ENCODE measurements around the gene CBY2.
"Not testable (repeated sequence)": the region's sequence is repeated elsewhere in the genome, so short reads cannot be mapped to it uniquely, and the experiment has no call there.

CBY2 gene, protein sequence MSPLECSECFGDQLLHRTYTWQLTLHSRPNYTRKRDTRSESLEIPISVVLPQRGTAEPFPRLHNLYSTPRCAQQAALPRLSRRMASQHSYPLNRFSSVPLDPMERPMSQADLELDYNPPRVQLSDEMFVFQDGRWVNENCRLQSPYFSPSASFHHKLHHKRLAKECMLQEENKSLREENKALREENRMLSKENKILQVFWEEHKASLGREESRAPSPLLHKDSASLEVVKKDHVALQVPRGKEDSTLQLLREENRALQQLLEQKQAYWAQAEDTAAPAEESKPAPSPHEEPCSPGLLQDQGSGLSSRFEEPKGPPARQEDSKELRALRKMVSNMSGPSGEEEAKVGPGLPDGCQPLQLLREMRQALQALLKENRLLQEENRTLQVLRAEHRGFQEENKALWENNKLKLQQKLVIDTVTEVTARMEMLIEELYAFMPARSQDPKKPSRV

DNA sequence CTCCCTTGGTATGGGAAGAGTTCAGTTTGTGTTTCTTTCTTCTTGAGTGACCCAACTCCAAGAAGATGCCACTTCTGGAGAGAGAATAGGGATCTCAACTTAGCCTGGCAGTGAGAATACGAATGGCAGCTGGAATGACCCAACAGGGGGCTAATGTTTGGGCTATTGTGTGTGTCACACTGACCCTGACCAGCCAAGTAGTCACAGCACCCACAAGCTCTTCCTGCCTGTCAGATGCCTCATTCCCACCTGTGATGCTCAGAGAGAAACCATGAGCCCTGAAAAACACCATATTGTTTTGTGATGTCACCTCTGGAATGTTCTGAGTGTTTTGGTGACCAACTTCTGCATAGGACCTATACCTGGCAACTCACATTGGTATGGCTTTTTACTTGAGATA is at the start of gene CBY2:
Gene CBY2, plus strand, starts transcription at position 233 of the 400 bp plus-strand sequence. Its CDS starts 71 bp downstream, at position 304.
- DNase-seq = no peak

DNA sequence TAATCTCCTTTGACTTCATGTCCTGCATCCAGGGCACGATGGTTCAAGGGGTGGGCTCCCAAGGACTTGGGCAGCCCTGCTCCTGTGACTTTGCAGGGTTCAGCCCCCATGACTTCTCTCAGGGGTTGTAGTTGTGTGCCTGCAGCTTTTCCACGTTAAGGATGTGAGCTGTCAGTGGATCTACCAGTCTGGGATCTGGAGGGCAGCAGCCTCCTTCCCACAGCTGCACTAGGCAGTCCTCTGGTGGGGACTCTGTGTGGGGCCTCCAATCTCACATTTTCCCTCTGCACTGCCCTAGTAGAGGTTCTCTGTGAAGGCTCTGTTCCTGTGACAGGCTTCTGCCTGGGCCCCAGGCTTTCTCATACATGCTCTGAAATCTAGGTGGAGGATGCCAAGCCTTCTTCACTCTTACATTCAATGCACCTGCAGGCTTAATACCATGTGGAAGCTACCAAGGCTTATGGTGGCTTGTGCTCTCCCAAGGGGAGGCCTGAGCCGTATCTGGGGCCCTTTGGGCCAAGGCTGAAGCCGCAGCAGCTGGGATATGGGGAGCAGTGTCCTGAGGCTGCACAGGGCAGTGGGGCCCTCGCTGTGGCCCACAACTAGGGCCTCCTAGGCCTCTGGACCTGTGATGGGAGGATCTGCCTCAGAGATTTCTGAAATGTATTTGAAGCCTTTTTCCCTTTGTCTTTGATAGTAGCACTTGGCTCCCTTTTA is 47.3 kb upstream of the CBY2 start:
- DNase-seq = no peak

DNA sequence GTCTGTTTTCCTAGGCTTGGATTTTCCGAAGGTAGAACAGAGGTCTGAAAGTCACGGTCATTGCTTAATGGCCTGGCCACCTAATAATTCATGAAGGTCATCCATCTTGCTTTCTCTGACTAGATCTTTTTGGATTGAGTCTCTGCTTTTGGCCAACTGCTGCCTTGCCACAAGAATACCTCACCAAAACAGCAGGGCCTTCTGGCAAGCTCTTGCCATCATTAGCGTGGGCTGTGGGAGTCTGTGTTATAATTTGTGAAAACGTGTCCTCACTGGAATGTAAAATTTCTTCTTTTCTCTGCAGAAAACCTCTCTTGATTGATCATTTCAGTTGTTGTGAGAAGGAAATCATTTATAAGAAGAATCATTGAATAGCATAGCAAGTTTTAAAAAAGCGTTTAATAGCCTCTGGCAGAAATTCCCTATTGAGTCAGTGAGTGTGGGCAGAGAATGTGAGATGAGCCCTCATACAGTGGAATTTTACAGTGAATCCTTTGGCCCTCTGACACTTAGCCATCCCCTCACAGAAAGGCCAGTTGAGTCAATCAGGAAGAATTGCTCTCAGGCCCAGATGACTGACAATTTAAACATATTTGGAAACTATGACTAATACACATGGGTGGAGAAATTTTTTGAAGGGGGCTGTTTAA is 43.4 kb upstream of the CBY2 start:
- no peak for DNase-seq

DNA sequence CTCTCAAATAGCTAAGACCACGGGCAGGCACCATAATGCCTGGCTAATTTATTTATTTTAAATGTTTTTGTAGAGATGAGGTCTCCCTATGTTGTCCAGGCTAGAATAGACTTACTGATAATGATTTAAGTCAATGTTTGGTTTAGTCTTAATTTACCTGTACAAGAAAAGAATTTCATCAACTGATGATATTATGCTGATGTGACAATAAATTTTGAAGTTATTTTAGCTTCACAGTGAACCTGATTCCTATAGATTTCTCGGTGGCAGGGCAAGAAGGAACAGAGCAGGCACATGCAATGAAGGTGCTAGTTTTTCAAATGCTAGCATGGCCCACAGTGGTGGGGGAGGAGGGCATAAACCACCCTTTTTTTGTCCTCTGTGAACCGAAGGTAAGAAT is 42.6 kb upstream of the CBY2 start:
- no peak for DNase-seq

DNA sequence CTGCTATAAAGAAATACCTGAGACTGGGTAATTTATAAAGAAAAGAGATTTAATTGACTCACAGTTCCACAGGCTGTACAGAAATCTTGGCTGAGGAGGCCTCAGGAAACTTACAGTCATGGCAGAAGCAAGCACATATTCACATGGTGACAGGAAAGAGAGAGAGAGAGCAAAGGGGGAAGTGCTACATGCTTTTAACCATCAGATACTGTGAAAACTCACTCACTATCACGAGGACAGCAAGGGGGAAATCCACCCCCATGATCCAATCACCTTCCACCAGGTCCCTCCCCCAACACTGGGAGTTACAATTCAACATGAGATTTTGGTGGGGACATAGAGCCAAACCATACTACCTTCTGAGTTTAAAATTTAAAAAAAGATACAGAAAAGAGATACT is 41.7 kb upstream of the CBY2 start:
- not testable (repeated sequence) for DNase-seq

DNA sequence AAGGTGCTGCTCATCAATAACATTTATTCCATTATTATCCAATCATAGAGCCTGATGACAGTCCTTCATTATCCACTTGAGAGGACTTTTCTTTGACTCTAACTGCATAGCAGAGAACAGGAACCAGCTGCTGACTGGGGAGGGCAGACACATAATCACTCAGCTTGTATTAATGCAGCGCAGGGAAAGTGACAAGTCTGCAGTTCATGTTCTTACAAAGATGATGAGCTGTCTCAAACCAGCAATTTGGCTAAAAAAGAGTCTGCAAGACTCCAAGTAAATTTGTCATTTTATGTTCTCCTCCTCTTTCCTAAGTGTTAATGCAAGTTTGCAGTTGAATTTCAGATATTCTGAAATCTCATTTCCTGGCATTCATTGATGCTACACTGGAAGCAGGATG is 40.0 kb upstream of the CBY2 start:
- peak; percentile 28 for DNase-seq

DNA sequence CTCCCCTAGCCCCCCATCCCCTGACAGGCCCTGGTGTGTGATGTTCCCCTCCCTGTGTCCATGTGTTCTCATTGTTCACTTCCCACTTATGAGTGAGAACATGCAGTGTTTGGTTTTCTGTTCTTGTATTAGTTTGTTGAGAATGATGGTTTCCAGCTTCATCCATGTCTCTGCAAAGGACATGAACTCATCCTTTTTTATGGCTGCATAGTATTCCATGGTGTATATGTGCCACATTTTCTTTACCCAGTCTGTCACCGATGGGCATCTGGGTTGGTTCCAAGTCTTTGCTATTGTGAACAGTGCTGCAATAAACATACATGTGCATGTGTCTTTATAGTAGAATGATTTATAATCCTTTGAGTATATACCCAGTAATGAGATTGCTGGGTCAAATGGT is 39.2 kb upstream of the CBY2 start:
- DNase-seq = not testable (repeated sequence)

DNA sequence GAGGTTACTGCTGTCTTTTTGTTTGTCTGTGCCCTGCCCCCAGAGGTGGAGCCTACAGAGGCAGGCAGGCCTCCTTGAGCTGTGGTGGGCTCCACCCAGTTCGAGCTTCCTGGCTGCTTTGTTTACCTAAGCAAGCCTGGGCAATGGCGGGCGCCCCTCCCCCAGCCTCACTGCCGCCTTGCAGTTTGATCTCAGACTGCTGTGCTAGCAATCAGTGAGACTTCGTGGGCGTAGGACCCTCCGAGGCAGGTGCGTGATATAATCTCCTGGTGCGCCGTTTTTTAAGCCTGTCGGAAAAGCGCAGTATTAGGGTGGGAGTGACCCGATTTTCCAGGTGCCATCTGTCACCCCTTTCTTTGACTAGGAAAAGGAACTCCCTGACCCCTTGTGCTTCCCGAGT is 32.5 kb upstream of the CBY2 start:
- peak; percentile 1 for DNase-seq

DNA sequence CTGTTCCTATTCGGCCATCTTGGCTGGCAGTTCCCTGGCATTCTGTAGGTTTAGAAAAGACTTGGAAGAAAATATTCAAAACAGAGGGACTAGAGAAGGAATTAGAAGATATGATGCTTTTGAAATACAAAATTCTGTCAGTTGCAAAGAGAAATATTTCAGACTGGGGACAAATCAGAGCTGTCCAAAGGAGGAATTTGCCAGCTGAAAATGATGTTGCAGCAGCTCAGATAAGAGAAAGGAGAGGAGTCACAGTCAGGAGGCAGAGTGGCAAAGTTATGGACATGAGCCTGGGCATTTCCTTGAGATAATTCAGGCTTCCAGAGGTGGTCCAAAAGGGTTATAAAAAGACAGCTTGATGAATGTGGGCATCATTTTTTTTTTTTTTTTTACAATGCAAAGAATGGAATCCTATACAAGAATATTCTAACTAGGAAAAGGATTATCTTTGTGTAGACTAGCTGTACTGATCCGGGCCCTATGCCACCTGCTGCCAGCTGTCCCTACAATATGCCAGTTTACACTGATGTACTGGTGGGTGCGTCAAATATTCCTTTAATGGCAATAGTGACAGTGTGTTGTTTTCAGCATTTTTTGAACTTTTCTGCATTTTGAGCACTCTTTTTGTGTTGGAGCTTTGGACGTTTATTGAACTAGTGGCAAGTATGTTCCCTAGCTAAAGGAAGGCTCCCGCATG is 31.8 kb upstream of the CBY2 start:
- peak; percentile 45 for DNase-seq

DNA sequence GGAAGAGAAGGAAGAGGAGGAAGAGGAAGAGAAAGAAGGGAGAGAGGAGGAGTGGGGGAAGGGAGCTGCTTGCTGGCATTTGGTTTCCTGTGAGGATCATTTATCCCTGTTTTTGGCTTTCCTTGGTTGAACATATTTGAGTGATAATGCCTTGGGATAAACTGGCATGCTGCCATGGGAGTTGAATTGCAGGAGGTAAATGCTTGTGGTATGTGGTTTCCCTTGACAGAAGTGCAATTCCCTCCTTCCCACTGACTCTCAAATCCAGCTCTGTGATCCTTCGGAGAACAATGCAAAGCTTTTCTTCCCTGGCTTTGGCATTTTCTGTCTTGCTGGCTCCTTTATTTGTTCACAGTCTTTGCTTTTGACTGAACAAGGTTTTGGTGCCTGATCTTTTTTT is 27.2 kb upstream of the CBY2 start:
- DNase-seq = peak; percentile 9

DNA sequence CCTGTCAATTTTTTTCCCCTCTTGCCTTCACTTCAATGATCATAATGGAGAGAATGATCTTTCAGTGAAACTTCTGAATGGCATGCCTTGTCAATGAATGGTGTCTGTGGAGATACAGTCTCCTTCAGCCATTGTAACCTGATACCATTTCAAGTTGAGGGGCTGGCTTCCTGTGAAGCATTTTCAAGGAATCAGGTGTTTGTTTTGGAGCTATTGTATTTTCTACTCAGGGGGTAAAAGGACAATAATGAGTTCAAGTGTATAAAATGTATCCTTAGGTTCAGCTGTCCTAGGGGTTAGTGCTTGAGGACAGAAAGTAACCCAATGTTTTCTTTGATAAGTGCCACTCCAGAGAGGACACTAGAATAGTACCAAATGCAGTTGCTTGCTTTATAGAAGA is 23.8 kb upstream of the CBY2 start:
- DNase-seq = peak; percentile 44

DNA sequence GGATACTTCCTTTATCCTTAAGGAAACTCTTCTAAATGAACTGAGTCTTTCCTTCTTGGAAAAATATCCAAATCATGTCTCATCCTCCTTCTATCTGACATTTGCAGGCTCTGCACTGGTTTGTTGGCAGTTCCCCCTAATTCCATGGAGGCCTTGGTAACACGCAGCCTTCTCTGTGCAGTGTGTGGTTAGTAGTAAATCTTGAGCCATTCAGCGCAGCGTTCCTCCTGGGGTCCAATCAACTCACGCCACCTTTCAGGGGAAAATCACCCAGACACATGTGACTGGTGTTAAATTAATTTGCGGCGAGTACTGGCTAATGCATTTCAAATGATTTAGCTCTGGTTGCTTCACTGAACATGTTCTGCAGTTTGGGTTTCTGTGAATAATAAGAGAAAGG is 21.0 kb upstream of the CBY2 start:
- DNase-seq = no peak

DNA sequence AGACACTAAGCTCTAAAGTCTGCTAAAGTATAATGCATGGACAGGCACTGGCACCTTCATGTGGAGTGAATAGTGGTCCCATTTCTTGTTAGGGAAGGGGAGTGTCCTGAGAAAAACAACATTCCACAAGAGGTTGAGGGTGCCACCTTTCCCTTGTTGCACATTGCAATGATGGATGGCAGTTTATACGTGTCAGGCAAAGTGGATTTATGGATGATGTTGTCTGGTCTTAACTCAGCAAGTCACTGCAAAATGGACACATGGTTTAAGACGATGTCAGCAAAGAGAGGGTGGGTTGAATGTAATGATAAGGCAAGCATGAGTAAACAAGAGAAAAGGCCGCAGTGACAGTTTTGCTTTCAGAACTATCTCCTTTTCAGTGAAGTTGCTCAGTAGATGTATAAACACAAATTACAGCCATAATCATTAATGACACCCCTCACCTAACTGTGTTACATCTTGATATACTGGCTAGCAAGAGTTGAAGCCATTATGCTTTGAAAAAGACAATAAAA is 19.6 kb upstream of the CBY2 start:
- DNase-seq = no peak

DNA sequence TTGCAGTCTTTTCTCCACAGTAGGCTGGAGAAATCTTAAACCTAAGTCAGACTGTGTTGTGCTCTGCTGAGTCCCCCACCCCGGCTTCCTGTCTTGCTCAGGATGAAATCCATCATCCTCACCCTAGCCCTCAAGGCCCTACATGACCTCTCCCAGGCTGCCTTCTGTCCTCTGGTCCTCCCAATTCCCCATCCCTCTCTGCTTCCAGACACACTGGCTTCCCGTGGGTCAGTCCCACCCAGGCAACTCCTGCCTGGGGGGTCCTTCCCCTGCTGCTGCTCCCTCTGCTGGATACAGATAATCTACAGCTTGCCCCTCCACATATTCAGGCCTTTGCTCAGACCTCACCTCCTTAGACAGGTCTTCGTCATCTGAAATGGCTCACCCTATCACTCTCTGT is 18.4 kb upstream of the CBY2 start:
- DNase-seq = no peak

DNA sequence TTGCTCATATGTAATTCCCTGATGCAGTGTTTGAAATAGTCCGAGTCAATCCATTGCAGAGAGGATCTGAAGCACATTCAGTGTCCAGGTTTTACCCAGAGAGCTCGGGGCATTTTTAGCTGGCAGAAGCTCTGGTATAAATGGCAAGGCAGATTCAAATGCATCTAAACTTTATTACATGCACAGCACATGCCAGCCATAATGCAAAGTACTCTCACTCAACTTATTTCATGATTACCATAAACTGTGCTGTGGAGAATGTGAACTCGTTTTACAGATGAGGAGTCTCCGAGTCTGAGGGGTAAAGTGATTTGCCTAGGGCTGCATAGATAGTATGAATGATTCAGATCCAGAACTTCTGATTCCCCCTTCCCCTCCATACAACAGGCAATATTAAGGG is 13.5 kb upstream of the CBY2 start:
- DNase-seq = no peak

DNA sequence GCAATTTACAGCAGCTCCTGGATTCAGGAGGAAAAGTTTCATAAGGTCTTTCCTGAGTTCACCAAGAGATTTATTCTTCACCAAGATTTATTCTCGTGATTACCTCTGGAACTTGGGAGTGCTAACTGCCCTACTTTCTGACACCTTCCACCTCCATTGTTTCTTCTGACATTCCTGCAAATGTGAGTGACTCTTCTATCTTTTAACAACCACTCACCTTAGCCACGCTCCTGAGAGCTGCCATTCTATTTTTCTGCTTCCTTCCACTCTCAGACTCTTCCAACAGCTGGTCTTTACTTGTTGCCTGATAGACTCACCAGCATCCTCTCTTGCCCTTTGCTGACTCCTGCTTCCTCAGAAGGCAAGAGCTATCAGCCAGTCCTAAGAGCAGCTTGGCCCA is 11.5 kb upstream of the CBY2 start:
- no peak for DNase-seq

DNA sequence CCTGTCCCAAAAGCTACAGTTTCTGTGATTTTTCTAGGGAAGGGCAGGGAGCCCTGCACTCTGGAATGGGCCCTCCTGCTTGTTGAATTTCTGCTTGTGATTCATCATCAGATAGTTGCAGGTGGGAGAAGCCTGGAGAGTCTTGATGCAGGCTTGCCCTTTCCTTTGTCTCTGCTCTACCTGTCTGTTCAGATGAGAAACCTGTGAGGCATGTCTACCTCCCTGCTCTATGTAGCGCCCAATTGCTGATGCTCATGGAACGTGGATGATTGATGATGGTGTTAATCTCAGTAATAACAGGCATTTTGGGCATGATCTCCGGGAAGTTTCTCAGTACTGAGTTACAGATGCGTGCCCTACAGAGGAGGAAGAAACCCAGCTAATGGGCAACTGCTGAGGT is 10.9 kb upstream of the CBY2 start:
- DNase-seq = no peak

DNA sequence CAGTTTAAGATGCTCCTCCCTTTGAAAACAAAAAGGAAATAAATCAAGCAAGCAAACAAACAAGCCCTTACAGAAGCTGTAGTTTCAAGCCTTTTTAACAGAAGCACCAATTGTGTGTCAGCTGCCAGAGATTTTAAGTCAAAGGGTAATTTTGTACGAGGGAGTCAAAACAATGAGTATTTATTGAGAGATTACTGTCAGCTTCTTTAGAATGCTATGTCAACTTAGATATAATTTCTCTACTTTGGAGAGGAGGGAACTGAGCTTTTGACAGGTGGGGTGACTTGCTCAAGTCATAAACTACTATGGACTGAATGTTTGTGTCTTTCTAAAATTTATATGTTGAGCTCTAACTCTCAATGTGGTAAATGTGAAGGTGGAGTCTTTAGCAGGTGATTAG is 10.5 kb upstream of the CBY2 start:
- no peak for DNase-seq

DNA sequence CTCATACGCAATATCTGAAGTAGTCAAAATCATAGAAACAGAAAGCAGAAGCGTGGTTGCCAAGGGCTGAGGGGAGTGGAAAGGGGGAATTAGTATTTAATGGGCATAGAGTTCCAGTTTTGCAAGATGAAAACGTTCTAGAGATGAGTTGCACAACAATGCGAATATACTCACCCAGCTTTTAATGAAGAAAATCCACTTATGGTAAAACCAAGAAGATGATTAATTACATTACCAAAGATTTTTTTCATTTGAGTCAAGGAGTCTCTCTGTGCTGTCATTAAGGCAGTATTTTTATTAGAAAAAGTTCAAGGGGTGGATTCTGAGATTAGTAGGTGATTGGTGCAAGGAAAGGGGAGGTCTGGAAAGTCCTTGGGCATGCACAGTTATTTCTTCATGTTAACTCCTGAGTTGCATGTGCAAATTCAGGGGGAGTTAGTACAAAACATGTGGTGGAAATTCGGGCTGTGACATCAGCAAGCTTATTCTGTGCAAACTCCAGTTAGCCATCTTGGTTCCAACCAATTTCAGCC is 6.9 kb upstream of the CBY2 start:
- no peak for DNase-seq

DNA sequence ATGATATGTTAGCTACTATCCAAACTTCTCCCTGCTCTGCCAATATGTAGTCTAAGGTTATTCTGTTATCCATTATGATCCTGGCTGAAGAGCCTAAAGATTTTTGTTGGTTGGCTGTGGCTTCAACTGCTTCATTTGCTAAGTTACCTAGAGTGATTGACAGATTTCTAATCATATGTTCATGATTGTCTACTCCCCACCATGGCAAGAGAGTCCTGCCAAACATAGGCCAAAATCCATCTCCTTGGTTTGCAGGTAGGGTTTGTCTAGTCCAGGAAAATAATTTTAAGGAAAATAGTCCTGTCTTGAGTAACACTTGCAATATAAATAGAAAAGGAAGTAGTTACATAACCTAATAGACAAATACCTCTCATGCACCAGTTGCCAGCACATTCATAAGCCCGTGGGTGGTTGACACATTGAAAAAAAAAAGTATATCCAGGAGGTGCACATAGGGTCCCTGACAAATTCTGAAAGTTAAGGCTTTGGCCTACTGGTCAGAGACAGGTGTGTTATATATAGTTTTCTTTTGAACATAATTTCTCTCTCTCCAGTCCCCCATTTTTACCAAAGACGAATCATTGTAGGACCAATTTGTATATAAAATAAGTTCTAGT is 5.4 kb upstream of the CBY2 start:
- DNase-seq = no peak

DNA sequence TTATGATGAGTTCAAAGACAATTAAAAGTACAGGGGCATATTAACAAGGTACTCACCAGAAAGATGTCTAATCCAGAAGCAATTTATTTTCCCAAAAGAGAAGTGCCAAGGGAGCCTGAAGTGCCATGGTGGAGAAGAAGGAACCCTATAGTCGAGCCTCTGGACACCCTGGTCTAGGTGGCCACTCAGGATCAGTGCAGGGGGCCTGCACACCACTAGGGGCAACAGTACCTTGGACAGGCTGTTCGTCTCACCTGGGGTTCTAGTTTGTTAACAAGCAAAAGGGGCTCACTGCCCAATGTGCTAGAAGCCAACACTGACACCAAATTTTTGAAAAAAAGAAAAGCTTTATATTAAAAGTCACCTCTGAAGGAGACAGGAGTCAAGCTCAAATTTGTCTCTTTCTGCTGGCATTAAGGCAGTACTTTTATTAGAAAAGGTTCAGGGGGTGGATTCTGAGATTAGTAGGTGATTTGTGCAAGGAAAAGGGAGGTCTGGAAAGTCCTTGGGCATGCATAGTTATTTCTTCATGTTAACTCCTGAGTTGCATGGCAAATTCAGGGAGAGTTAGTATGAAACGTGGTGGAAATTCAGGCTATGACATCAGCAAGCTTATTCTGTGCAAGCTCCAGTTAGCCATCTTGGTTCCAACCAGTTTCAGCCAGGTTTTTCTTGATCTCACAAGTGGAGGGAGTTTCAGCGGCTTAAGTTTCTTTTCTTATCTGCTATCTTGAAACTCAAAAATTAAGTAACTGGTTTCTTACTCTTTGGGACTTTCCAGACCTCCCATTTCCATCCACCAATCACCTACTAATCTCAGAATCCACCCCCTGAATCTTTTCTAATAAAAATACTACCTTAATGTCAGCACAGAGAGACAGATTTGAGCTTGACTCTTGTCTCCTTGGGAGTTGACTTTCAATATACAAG is 884 bp upstream of the CBY2 start:
- no peak for DNase-seq
